Uterus (tissue), 4 donors: ENCODE data around the gene EXOC6. TPM values are rescaled to one million over a fixed set of nuclear protein-coding genes. Genes with fewer than 3 reads are reported as not detected.

Source experiments
- DNase-seq, 2 donors: peaks; one replicate each; pipeline ENCODE4 v3.0.0-alpha.2; 2019 to 2020
- H3K27ac ChIP-seq, 2 donors: fragments of 200-600 bp; sonication (generic); 1 replicate in 1 of 2; 2 replicates in 1 of 2; pipeline ENCODE4 v1.5.1; 2016 to 2018
- H3K27me3 ChIP-seq, 2 donors: fragments of 200-600 bp; sonication (generic); one replicate each; pipeline ENCODE4 v1.5.1; 2018 to 2019; ENCODE audit warnings: control low read depth in 1 of 2
- H3K36me3 ChIP-seq, 2 donors: fragments of 200-600 bp; sonication (generic); one replicate each; pipeline ENCODE4 v1.5.1; 2019; ENCODE audit warnings: control low read depth in 1 of 2
- H3K4me1 ChIP-seq, 2 donors: fragments of 200-600 bp; sonication (generic); one replicate each; pipeline ENCODE4 v1.5.1; 2018 to 2019; ENCODE audit warnings: control low read depth in 1 of 2
- H3K4me3 ChIP-seq, 2 donors: fragments of 200-600 bp; sonication (generic); 1 replicate in 1 of 2; 2 replicates in 1 of 2; pipeline ENCODE4 v1.5.1; 2018 to 2019; ENCODE audit warnings: mild to moderate bottlenecking in 1 of 2
- H3K9me3 ChIP-seq, 2 donors: fragments of 200-600 bp; sonication (generic); one replicate each; pipeline ENCODE4 v1.5.1; 2019; ENCODE audit warnings: control low read depth in 1 of 2
- POLR2A ChIP-seq, 2 donors: fragments of 450-650 bp; IDR thresholded peaks; one replicate each; pipeline ENCODE4 v1.6.1; 2016; ENCODE audit warnings: antibody characterized with exemption in 2 of 2, mild to moderate bottlenecking in 1 of 2, moderate library complexity in 1 of 2
- intact Hi-C: fragments of 100-400 bp; cut with DNase I; formaldehyde crosslinking; loops from one replicate; pipeline ENCODE4 v1.15.1; 2023; ENCODE audit warnings: low total_unique reads
- total RNA-seq, 4 donors: library from RNA; depleted of rRNA in 3 of 4; stranded (reverse); fragments of >200 nt in 3 of 4; gene quantifications; one replicate each; pipeline versions ENCODE4 v1.1.0 to v1.2.4, GENCODE V29; 2014 to 2023
- TF ChIP-seq, protein P1 (sequence below), 4 experiments: fragments of 200-600 bp in 2 of 4; fragments of 450-650 bp in 2 of 4; sonication (generic) in 2 of 4; IDR thresholded peaks; one replicate each; pipeline ENCODE4 v1.5.1; 2016 to 2019; ENCODE audit warnings: antibody characterized with exemption in 4 of 4, mild to moderate bottlenecking in 2 of 4, moderate library complexity in 1 of 4
- donor health status: DM: yes; HTN: yes; CAD: no.

EXOC6 gene
- total RNA-seq, 4 donors from 2014 or later: 4.9 to 35.4 (median 20.2) TPM

DNA sequence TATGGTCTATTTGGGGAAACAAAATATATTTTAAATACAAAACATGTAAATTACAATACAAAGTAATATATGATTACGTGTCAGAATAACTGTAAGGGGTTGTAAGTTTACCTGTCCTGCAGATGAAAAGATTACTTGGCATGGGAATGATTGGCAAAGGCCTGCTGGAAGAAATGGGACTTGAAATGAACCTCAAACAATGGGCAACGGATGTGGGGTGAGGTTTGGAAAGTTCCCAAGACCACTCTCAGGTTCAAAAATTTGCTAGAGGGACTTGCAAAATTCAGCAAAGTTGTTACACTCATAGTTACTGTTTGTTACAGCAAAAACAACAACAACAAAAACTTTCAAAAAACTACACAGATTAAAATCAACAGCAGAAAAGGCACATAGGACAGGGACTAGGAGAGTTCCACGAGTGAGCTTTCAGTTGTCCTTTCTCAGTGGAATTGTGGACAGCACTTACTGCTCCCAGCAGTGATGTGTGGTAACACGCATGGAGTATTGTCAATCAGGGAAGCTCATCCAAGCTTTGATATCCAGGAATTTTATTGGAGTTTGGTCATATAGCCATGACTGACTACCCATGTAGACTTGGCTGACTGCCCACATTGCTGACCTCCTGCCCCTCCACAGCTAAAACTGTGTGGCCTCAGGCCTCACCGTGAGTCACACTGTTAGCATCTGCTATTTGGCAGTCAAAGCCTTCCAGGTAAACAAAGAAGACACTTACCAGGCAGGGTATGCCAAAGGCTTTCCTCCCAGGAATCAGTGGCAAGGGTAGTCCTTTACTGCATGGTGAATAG, 43.8 kb downstream of the EXOC6 start:
- Histone ChIP-seq H3K4me3 (no peak overlapping the region), H3K4me1 (no peaks in the 10 kb centered on the region), H3K9me3 (no peaks in the 10 kb centered on the region), H3K36me3 (no peaks in the 10 kb centered on the region), H3K27ac (no peak overlapping the region), H3K27me3 (no peaks in the 10 kb centered on the region)
- peak; percentile 22 to 27 for DNase-seq
- intact Hi-C loops: no loop called here
- TF ChIP-seq, protein P1, sequence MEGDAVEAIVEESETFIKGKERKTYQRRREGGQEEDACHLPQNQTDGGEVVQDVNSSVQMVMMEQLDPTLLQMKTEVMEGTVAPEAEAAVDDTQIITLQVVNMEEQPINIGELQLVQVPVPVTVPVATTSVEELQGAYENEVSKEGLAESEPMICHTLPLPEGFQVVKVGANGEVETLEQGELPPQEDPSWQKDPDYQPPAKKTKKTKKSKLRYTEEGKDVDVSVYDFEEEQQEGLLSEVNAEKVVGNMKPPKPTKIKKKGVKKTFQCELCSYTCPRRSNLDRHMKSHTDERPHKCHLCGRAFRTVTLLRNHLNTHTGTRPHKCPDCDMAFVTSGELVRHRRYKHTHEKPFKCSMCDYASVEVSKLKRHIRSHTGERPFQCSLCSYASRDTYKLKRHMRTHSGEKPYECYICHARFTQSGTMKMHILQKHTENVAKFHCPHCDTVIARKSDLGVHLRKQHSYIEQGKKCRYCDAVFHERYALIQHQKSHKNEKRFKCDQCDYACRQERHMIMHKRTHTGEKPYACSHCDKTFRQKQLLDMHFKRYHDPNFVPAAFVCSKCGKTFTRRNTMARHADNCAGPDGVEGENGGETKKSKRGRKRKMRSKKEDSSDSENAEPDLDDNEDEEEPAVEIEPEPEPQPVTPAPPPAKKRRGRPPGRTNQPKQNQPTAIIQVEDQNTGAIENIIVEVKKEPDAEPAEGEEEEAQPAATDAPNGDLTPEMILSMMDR (IDR thresholded peaks at IDR 0.05): no peak
- TF ChIP-seq POLR2A (IDR thresholded peaks at IDR 0.05): no peak

DNA sequence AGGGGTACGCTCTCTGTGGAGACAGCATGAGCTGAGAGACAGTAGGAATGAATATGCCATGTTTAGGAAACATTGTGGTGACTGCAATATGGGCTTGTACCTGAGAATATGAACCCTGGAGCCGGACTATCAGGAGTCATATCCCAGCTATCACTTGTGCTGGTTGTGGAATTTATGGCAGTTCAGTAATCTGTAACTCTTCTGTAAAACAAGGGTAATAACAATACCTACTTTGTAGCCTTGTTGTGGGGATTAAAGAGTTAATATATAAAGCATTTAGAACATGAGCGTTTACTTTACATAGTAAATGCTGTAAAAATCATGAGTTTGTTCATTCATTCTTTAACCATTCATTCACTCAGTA, 44.4 kb downstream of the EXOC6 start:
- no peak overlapping the region for H3K4me3 ChIP-seq
- no peak for DNase-seq
- intact Hi-C loops: no loop called here
- TF ChIP-seq, protein P1 (IDR thresholded peaks at IDR 0.05): no peak
- no peak for TF ChIP-seq POLR2A (IDR thresholded peaks at IDR 0.05)
- no peaks in the 10 kb centered on the region for H3K4me1 ChIP-seq
- H3K9me3 ChIP-seq: no peaks in the 10 kb centered on the region
- H3K36me3 ChIP-seq: no peaks in the 10 kb centered on the region
- no peaks in the 10 kb centered on the region for H3K27me3 ChIP-seq
- H3K27ac ChIP-seq: no peak overlapping the region

DNA sequence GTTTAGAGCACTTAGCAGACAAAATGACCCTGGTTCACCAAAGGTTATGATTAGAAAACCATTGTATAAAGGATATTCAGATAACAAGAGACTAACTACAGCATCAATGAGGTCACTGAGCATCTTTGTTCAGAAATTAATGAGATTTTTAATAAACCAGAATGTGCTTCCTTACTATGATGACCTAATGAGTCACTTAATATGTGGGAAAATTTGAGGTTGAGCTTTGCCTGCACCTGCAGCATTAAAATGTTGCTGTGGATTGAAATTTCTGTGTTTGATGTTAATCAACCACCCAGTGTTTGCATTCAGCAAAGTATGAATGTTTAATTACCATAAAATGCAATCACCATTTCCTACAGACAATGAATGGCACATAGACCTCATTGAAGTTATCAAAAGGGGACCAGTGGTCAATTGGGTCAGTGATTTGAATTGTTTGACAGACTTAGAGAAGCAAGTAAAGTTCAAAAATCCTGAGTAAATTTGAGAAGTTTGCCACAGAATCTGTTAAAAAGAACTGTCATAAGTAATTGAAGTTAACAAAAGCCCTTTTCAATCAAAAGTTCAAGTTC, 45.8 kb downstream of the EXOC6 start:
- no peak for DNase-seq
- no peaks in the 10 kb centered on the region for H3K9me3 ChIP-seq
- H3K4me3 ChIP-seq: no peak overlapping the region
- no peaks in the 10 kb centered on the region for H3K36me3 ChIP-seq
- intact Hi-C loops: no loop called here
- H3K27ac ChIP-seq: no peak overlapping the region
- H3K4me1 ChIP-seq: no peaks in the 10 kb centered on the region
- TF ChIP-seq POLR2A (IDR thresholded peaks at IDR 0.05): no peak
- TF ChIP-seq, protein P1 (IDR thresholded peaks at IDR 0.05): no peak
- H3K27me3 ChIP-seq: no peaks in the 10 kb centered on the region

DNA sequence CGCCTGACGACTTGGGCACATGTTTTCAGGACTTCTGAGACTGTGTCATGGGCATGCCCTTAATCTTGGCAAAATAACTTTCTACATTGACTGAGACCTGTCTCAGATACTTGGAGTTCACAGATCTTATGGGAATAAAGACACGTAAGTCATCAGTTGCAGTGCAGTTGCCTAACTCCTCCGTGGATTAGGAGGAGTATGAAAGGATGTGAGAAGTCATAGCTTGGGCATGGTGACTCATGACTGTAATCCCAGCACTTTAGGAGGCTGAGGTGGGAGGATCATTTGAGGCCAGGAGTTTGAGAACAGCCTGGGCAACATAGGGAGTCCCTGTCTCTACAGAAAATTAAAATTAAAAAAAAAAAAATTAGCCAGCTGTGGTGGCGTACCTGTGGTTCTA, 49.6 kb downstream of the EXOC6 start:
- Histone ChIP-seq H3K27ac (no peak overlapping the region), H3K4me1 (no peaks in the 10 kb centered on the region), H3K9me3 (no peaks in the 10 kb centered on the region), H3K4me3 (no peak overlapping the region), H3K36me3 (no peaks in the 10 kb centered on the region), H3K27me3 (no peaks in the 10 kb centered on the region)
- DNase-seq: no peak
- TF ChIP-seq POLR2A (IDR thresholded peaks at IDR 0.05): no peak
- TF ChIP-seq, protein P1 (IDR thresholded peaks at IDR 0.05): no peak
- intact Hi-C loops: no loop called here

- TF ChIP-seq, protein P1 (IDR thresholded peaks at IDR 0.05): no peak
- TF ChIP-seq POLR2A (IDR thresholded peaks at IDR 0.05): no peak
- DNase-seq: no peak
- Histone ChIP-seq H3K9me3 (no peaks in the 10 kb centered on the region), H3K36me3 (no peaks in the 10 kb centered on the region), H3K27ac (no peak overlapping the region), H3K27me3 (no peaks in the 10 kb centered on the region), H3K4me3 (no peak overlapping the region), H3K4me1 (no peaks in the 10 kb centered on the region)
- intact Hi-C loops: no loop called here
Measured at GRCh38 chr10:92901819-92902251, 53.5 kb downstream of the EXOC6 start.
